ENCODE measurements around the gene KBTBD6. TPM values are rescaled to one million over a fixed set of nuclear protein-coding genes. Genes with fewer than 3 reads are reported as not detected.

Gene KBTBD6
- total and polyA plus RNA-seq, 2 of the 13 experiments (the other 11 are each of a cell fraction or from before 2014, with no cell fraction given), result 4.4 to 12.0 TPM

DNA sequence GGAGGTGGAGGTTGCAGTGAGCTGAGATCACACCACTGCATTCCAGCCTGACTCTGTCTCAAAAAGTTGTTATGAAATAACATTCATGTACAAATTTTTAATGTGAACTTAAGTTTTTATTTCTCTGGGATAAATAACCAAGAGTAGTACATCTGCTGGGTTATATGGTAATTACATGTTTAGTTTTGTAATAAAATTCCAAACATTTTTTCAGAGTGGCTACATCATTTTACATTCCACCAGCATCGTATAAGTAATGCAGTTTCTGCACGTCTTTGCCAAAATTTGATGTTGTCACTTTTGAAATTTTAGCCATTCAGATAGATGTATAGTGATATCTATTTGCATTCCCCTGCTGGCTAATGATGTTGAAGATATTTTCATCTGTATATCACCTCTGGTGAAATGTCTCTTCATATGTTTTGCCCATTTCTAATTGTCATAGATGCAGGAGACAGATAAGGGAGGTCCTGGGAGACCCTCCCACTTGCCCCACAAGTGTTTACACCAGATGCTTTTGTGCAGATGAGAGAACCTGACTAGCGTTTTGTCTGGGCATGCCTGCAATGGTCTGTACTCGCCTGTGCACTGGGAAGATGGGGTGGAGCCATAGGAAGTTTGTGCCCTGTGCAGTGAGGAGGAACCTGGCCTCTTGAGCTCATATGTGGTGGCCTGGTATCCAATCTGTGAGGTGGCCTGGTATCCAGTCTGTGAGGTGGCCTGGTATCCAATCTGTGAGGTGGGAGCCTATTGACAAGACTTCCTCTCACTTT is 12.7 kb upstream of the KBTBD6 start:
- Histone ChIP-seq H3K79me2 (ENCODE audit: insufficient read depth, low read length) (no peaks in the 10 kb centered on the region), H3K4me1 (ENCODE audit: insufficient read depth, low read length) (no peaks in the 10 kb centered on the region), H3K27me3 (ENCODE audit: control insufficient read depth in 1 of 2, insufficient read depth in 2 of 2, low read length in 2 of 2) (no peaks in the 10 kb centered on the region), H3K4me3 (replicated peaks in 1 of 3; ENCODE audit: insufficient read depth in 1 of 3, low read depth in 2 of 3, low read length in 3 of 3) (no peak overlapping the region), H3K9me3 (ENCODE audit: low read length) (peaks cover 32% of the 10 kb centered on the region), H2AFZ (ENCODE audit: low read length) (no peak overlapping the region), H4K20me1 (ENCODE audit: insufficient read depth, low read length) (no peaks in the 10 kb centered on the region), H3K9ac (ENCODE audit: insufficient read depth, low read depth, low read length) (no peak overlapping the region), H3K27ac (ENCODE audit: extremely low read length, insufficient read depth, low read length) (no peak overlapping the region), H3K36me3 (replicated peaks in 1 of 2; ENCODE audit: control insufficient read depth in 1 of 2, insufficient read depth in 2 of 2, low read length in 2 of 2) (no peaks in the 10 kb centered on the region), H3K4me2 (ENCODE audit: low read depth, low read length) (no peak overlapping the region)
- no TSS peak for BruUV-seq (replicated peaks)
- WGBS (ENCODE audit: low lambda C conversion rate), result 86% methylated on average over 4 of the region's 4 CpGs
- CTCF ChIA-PET (ENCODE audit: low intra/inter-chr PET ratio, low total read pairs), result no interaction called here
- ATAC-seq (no peak), DNase-seq (ENCODE audit: low spot score) (no peak), FAIRE-seq (no peak)
- POLR2A ChIA-PET, result no interaction called here
- in situ Hi-C loops (cut with HindIII; ENCODE audit: extremely low pct_ligation_motif_present, low pct_unique_long_range_greater_than_20kb), result no loop called here
- no peak for TF ChIP-seq ZNF577 (CRISPR knock-in tag; IDR thresholded peaks at IDR 0.05; ENCODE audit: borderline replicate concordance, low read depth)
- TF ChIP-seq HNRNPH1 (optimal IDR thresholded peaks at IDR 0.05; ENCODE audit: low read depth, low read length), result no peak
- no peak for TF ChIP-seq AGO1 (IDR thresholded peaks at IDR 0.05; ENCODE audit: low read depth, low read length, poor library complexity, severe bottlenecking)
- no peak for TF ChIP-seq SYNCRIP (IDR thresholded peaks at IDR 0.05; ENCODE audit: insufficient read depth, low read depth, low read length)
- no peak for TF ChIP-seq SMAD1 (CRISPR knock-in tag; IDR thresholded peaks at IDR 0.05; ENCODE audit: borderline replicate concordance, low read depth)
- TF ChIP-seq, protein P1, sequence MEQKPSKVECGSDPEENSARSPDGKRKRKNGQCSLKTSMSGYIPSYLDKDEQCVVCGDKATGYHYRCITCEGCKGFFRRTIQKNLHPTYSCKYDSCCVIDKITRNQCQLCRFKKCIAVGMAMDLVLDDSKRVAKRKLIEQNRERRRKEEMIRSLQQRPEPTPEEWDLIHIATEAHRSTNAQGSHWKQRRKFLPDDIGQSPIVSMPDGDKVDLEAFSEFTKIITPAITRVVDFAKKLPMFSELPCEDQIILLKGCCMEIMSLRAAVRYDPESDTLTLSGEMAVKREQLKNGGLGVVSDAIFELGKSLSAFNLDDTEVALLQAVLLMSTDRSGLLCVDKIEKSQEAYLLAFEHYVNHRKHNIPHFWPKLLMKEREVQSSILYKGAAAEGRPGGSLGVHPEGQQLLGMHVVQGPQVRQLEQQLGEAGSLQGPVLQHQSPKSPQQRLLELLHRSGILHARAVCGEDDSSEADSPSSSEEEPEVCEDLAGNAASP (CRISPR knock-in tag; IDR thresholded peaks at IDR 0.05; ENCODE audit: borderline replicate concordance), result no peak
- no peak for TF ChIP-seq ZNF501 (CRISPR knock-in tag; IDR thresholded peaks at IDR 0.05)
- no peak for TF ChIP-seq MBD4 (IDR thresholded peaks at IDR 0.05; ENCODE audit: borderline replicate concordance, low read length)
- TF ChIP-seq PITX1 (CRISPR knock-in tag; IDR thresholded peaks at IDR 0.05), result no peak
- TF ChIP-seq ZSCAN21 (CRISPR knock-in tag; IDR thresholded peaks at IDR 0.05; ENCODE audit: borderline replicate concordance), result no peak
- TF ChIP-seq ZNF34 (CRISPR knock-in tag; IDR thresholded peaks at IDR 0.05; ENCODE audit: borderline replicate concordance), result no peak
- TF ChIP-seq RFXAP (CRISPR knock-in tag; IDR thresholded peaks at IDR 0.05; ENCODE audit: borderline replicate concordance), result no peak
- TF ChIP-seq NFATC3 (CRISPR knock-in tag; IDR thresholded peaks at IDR 0.05), result no peak
- no peak for TF ChIP-seq ZNF124 (CRISPR knock-in tag; IDR thresholded peaks at IDR 0.05)
- no peak for TF ChIP-seq ZFP37 (CRISPR knock-in tag; IDR thresholded peaks at IDR 0.05; ENCODE audit: borderline replicate concordance)
- TF ChIP-seq RBM39 (IDR thresholded peaks at IDR 0.05; ENCODE audit: low read depth, low read length, poor library complexity, severe bottlenecking), result no peak
- TF ChIP-seq ZNF83 (CRISPR knock-in tag; IDR thresholded peaks at IDR 0.05; ENCODE audit: borderline replicate concordance), result no peak
- TF ChIP-seq, protein P2, sequence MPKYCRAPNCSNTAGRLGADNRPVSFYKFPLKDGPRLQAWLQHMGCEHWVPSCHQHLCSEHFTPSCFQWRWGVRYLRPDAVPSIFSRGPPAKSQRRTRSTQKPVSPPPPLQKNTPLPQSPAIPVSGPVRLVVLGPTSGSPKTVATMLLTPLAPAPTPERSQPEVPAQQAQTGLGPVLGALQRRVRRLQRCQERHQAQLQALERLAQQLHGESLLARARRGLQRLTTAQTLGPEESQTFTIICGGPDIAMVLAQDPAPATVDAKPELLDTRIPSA (CRISPR knock-in tag; IDR thresholded peaks at IDR 0.05; ENCODE audit: borderline replicate concordance), result no peak
- intact Hi-C loops (cut with micrococcal nuclease; ENCODE audit: unreplicated experiment), result no loop called here

Data from HepG2 (cell line).